ENCODE results near the gene RIPOR3. TPM values are rescaled to one million over a fixed set of nuclear protein-coding genes. Genes with fewer than 3 reads are reported as not detected.

RIPOR3 gene
- total and polyA plus RNA-seq, 2 experiments from 2014 or later: 5.6 to 5.7 TPM

DNA sequence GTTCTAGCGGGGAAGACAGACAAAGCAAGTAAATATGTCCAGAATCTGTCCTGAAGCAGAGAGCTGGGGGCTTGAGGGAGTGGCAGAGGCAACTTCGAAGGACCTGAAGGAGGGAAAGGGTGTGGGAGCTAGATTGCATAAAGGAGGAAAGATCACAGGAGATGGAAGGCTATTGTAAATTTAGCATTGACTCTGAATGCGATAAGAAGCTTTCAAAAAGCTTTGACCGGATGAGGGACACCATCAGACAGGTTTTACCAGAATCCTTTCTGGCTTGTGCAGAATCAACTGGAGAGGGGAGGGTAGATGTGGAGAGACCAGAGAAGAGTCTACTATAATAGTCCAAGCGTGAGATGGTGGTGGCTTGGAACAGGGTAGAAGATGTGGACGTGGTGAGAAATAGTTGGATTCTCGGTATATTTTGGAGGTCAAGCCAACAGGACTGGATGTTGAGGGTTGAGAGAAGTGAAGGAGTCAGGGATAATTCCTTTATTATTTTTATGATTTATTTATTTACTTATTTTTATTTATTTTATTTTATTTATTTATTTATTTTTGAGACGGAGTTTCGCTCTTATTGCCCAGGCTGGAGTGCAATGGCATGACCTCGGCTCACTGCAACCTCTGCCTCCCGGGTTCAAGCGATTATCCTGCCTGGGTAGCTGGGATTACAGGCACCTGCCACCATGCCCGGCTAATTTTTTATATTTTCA lies 19.9 kb upstream of the RIPOR3 start:
- no peaks in the 10 kb centered on the region for H3K36me3 ChIP-seq (replicated peaks; ENCODE audit: insufficient read depth, low read depth)
- H3K9me2 ChIP-seq (replicated peaks; ENCODE audit: insufficient read depth): no peaks in the 10 kb centered on the region
- peak overlapping the region; percentile 22 for H2AFZ ChIP-seq
- H3K9me3 ChIP-seq (ENCODE audit: low read depth): no peaks in the 10 kb centered on the region
- H3K27ac ChIP-seq: peak overlapping the region; percentile 64
- H3K4me1 ChIP-seq (ENCODE audit: insufficient read depth): peaks cover 9% of the 10 kb centered on the region
- H3K27me3 ChIP-seq: no peaks in the 10 kb centered on the region
- WGBS (ENCODE audit: low lambda C conversion rate, missing lambda C conversion rate): 79% methylated on average over 13 of the region's 13 CpGs
- TF ChIP-seq EZH2 (IDR thresholded peaks at IDR 0.05; ENCODE audit: borderline replicate concordance) (no peak), EZH2phosphoT487 (IDR thresholded peaks at IDR 0.05; ENCODE audit: low read depth, severe bottlenecking, unreplicated experiment) (no peak)
- TF ChIP-seq, protein P1, sequence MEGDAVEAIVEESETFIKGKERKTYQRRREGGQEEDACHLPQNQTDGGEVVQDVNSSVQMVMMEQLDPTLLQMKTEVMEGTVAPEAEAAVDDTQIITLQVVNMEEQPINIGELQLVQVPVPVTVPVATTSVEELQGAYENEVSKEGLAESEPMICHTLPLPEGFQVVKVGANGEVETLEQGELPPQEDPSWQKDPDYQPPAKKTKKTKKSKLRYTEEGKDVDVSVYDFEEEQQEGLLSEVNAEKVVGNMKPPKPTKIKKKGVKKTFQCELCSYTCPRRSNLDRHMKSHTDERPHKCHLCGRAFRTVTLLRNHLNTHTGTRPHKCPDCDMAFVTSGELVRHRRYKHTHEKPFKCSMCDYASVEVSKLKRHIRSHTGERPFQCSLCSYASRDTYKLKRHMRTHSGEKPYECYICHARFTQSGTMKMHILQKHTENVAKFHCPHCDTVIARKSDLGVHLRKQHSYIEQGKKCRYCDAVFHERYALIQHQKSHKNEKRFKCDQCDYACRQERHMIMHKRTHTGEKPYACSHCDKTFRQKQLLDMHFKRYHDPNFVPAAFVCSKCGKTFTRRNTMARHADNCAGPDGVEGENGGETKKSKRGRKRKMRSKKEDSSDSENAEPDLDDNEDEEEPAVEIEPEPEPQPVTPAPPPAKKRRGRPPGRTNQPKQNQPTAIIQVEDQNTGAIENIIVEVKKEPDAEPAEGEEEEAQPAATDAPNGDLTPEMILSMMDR (IDR thresholded peaks at IDR 0.05; ENCODE audit: poor library complexity): no peak
- no peak overlapping the region for H3K4me3 ChIP-seq
- H3K79me2 ChIP-seq: no peaks in the 10 kb centered on the region
- H3K4me2 ChIP-seq: peak overlapping the region; percentile 26
- H4K20me1 ChIP-seq (ENCODE audit: insufficient read depth, poor library complexity, severe bottlenecking): no peaks in the 10 kb centered on the region
- DNase-seq (ENCODE audit: low spot score): no peak

DNA sequence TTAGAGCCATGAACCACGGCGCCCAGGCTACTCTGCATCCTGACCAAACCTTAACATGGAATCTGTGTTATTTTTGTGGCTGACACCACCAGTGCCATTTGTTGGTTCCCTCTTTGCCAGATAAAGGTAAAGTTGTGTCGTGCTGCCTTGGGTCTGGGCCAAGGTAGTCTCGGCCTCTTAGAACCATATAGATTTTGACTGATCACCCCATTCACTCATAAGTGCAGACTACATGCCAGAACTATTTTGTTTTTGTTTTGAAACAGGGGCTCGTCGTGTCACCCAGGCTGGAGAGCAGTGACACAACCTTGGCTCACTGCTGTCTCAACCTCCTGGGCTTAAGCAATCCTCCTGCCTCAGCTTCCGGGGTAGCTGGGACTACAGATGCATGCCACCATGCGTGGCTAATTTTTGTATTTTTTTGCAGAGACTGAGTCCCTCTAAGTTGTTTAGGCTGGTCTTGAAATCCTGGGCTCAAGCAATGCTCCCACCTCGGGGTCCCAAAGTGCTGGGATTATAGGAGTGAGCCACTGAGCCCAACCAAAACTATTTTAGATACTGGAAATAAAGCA lies 19.2 kb upstream of the RIPOR3 start:
- Histone ChIP-seq H2AFZ (peak overlapping the region; percentile 22), H3K27ac (peak overlapping the region; percentile 64)

DNA sequence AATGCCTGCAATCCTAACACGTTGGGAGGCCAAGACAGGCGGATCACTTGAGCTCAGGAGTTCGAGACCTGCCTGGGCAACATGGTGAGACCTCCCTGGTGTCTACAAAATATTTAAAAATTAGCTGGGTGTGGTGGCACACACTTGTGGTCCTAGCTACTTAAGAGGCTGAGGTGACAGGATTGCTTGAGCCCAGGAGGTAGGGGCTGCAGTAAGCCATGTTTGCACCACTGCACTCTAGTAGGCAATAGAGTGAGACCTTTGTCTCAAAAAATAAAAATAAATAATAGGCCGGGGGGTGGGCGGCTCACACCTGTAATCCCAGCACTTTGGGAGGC lies 18.3 kb upstream of the RIPOR3 start:
- no peak for DNase-seq (ENCODE audit: low spot score)
- no peaks in the 10 kb centered on the region for H3K79me2 ChIP-seq
- no peak overlapping the region for H3K27ac ChIP-seq
- no peaks in the 10 kb centered on the region for H3K9me2 ChIP-seq (replicated peaks; ENCODE audit: insufficient read depth)
- no peak overlapping the region for H3K4me3 ChIP-seq
- H3K4me2 ChIP-seq: no peak overlapping the region
- no peak overlapping the region for H2AFZ ChIP-seq
- WGBS (ENCODE audit: low lambda C conversion rate, missing lambda C conversion rate): 70% methylated on average over 5 of the region's 5 CpGs
- H3K4me1 ChIP-seq (ENCODE audit: insufficient read depth): peaks cover 9% of the 10 kb centered on the region
- H3K27me3 ChIP-seq: no peaks in the 10 kb centered on the region
- TF ChIP-seq EZH2phosphoT487 (IDR thresholded peaks at IDR 0.05; ENCODE audit: low read depth, severe bottlenecking, unreplicated experiment) (no peak), EZH2 (IDR thresholded peaks at IDR 0.05; ENCODE audit: borderline replicate concordance) (no peak)
- TF ChIP-seq, protein P1 (IDR thresholded peaks at IDR 0.05; ENCODE audit: poor library complexity): no peak
- H4K20me1 ChIP-seq (ENCODE audit: insufficient read depth, poor library complexity, severe bottlenecking): no peaks in the 10 kb centered on the region
- H3K9me3 ChIP-seq (ENCODE audit: low read depth): no peaks in the 10 kb centered on the region
- no peaks in the 10 kb centered on the region for H3K36me3 ChIP-seq (replicated peaks; ENCODE audit: insufficient read depth, low read depth)

More for the DNA sequence above, 19.2 kb upstream of the RIPOR3 start:
- Histone ChIP-seq H3K4me2 (peak overlapping the region; percentile 26), H3K4me1 (ENCODE audit: insufficient read depth) (peaks cover 9% of the 10 kb centered on the region), H3K9me3 (ENCODE audit: low read depth) (no peaks in the 10 kb centered on the region), H3K36me3 (replicated peaks; ENCODE audit: insufficient read depth, low read depth) (no peaks in the 10 kb centered on the region), H3K27me3 (no peaks in the 10 kb centered on the region), H4K20me1 (ENCODE audit: insufficient read depth, poor library complexity, severe bottlenecking) (no peaks in the 10 kb centered on the region), H3K79me2 (no peaks in the 10 kb centered on the region), H3K4me3 (no peak overlapping the region), H3K9me2 (replicated peaks; ENCODE audit: insufficient read depth) (no peaks in the 10 kb centered on the region)
- no peak for DNase-seq (ENCODE audit: low spot score)
- no peak for TF ChIP-seq EZH2phosphoT487 (IDR thresholded peaks at IDR 0.05; ENCODE audit: low read depth, severe bottlenecking, unreplicated experiment)
- TF ChIP-seq, protein P1 (IDR thresholded peaks at IDR 0.05; ENCODE audit: poor library complexity): no peak
- TF ChIP-seq EZH2 (IDR thresholded peaks at IDR 0.05; ENCODE audit: borderline replicate concordance): no peak
- WGBS (ENCODE audit: low lambda C conversion rate, missing lambda C conversion rate): 84% methylated on average over 9 of the region's 9 CpGs

Data from hepatocyte (in vitro differentiated cells).